Endothelial cell of umbilical vein (primary cell): ENCODE measurements around the gene CAPN5. TPM values are rescaled to one million over a fixed set of nuclear protein-coding genes. Genes with fewer than 3 reads are reported as not detected.

Source experiments
- BruUV-seq: library from RNA; stranded (reverse); fragments of 400-500 nt; replicated peaks from 2 replicates; lab custom pipeline; 2021; lab: Mats Ljungman, UMichigan
- CTCF ChIA-PET: fragments of 300-600, 350-600 bp; sonication (Branson Sonifier 250); formaldehyde crosslinking; loops from one replicate; lab custom pipeline; 2021; ENCODE audit warnings: antibody characterized with exemption, inconsistent platforms; lab: Charles Lee
- POLR2A ChIA-PET: fragments of 300-600, 350-600 bp; sonication (Branson Sonifier 250); formaldehyde crosslinking; loops from one replicate; lab custom pipeline; 2021; ENCODE audit warnings: antibody characterized with exemption, inconsistent platforms; lab: Charles Lee
- DNase-seq: peaks from one replicate; pipeline ENCODE4 v3.0.0-alpha.2; 2011; ENCODE audit warnings: low read depth, low spot score
- FAIRE-seq: peaks from 2 replicates; lab custom pipeline; 2011; peaks lifted over from hg19 to GRCh38; lab: Jason Lieb, UNC
- H2AFZ ChIP-seq: 2 replicates; pipeline ENCODE4 v1.6.0; 2012; ENCODE audit warnings: low read depth, low read length, control low read depth, inconsistent platforms
- H3K27ac ChIP-seq: 2 replicates; pipeline ENCODE4 v1.5.1; 2011; ENCODE audit warnings: low read depth, mild to moderate bottlenecking, control low read depth, low read length, moderate library complexity; ENCODE audit not compliant: insufficient read depth
- H3K27me3 ChIP-seq, 2 experiments: 2 replicates each; pipeline versions ENCODE4 v1.6.0 to v1.6.1; 2011; ENCODE audit warnings: low read length in 2 of 2, mixed read lengths in 1 of 2; ENCODE audit not compliant: control insufficient read depth in 2 of 2, insufficient read depth in 2 of 2
- H3K36me3 ChIP-seq, 2 experiments: 2 replicates in 1 of 2; 3 replicates in 1 of 2; pipeline ENCODE4 v1.5.1; 2011; ENCODE audit warnings: low read length in 2 of 2, mild to moderate bottlenecking in 1 of 2, moderate library complexity in 1 of 2; ENCODE audit not compliant: control insufficient read depth in 2 of 2, insufficient read depth in 2 of 2; ENCODE audit errors: extremely low read depth in 1 of 2
- H3K4me1 ChIP-seq: 3 replicates; pipeline ENCODE4 v1.5.1; 2011; ENCODE audit warnings: mild to moderate bottlenecking, low read length; ENCODE audit not compliant: control insufficient read depth, insufficient read depth; ENCODE audit errors: extremely low read depth
- H3K4me2 ChIP-seq: 2 replicates; pipeline ENCODE4 v1.6.1; 2011; ENCODE audit warnings: low read length, control low read depth, mixed read lengths; ENCODE audit not compliant: insufficient read depth
- H3K4me3 ChIP-seq, 3 experiments: fragments of 200-600 bp in 1 of 3; sonication (generic), shearing (Covaris generic) in 1 of 3; replicated peaks in 1 of 3; 2 replicates each; pipeline ENCODE4 v1.5.1; 2011 to 2016; ENCODE audit warnings: control low read depth in 3 of 3, low read length in 3 of 3, mild to moderate bottlenecking in 2 of 3, inconsistent platforms in 1 of 3, low read depth in 1 of 3, moderate library complexity in 1 of 3; ENCODE audit not compliant: insufficient read depth in 1 of 3
- H3K79me2 ChIP-seq: 2 replicates; pipeline ENCODE4 v1.6.0; 2012; ENCODE audit warnings: low read length, inconsistent platforms; ENCODE audit not compliant: control insufficient read depth, insufficient read depth
- H3K9ac ChIP-seq: replicated peaks from 2 replicates; pipeline ENCODE3; 2011; ENCODE audit warnings: low read length, control low read depth; ENCODE audit not compliant: insufficient read depth; ENCODE audit errors: extremely low read depth
- H3K9me1 ChIP-seq: replicated peaks from 3 replicates; pipeline ENCODE4 v1.6.0; 2011; ENCODE audit warnings: mild to moderate bottlenecking, low read length; ENCODE audit not compliant: control insufficient read depth, insufficient read depth; ENCODE audit errors: extremely low read depth
- H3K9me3 ChIP-seq: replicated peaks from 2 replicates; pipeline ENCODE4 v1.5.1; 2012; ENCODE audit warnings: low read length, inconsistent platforms; ENCODE audit not compliant: control insufficient read depth, insufficient read depth
- H4K20me1 ChIP-seq: replicated peaks from 2 replicates; pipeline ENCODE3; 2011; ENCODE audit warnings: mild to moderate bottlenecking, low read length; ENCODE audit not compliant: control insufficient read depth, insufficient read depth; ENCODE audit errors: extremely low read depth
- EZH2 ChIP-seq: IDR thresholded peaks from 2 replicates; pipeline ENCODE4 v1.6.1; 2012; ENCODE audit warnings: borderline replicate concordance, low read depth, mild to moderate bottlenecking, moderate library complexity, low read length, inconsistent platforms; ENCODE audit not compliant: severe bottlenecking
- FOS ChIP-seq: IDR thresholded peaks from 2 replicates; pipeline ENCODE4 v1.6.1; 2011; ENCODE audit warnings: mild to moderate bottlenecking, low read length, moderate library complexity, borderline replicate concordance; ENCODE audit not compliant: insufficient read depth
- GATA2 ChIP-seq: IDR thresholded peaks from 2 replicates; pipeline ENCODE4 v1.7.0; 2011; ENCODE audit warnings: low read depth, mild to moderate bottlenecking, moderate library complexity, mixed read lengths, low read length; ENCODE audit not compliant: insufficient read length, insufficient read depth
- JUN ChIP-seq: IDR thresholded peaks from 2 replicates; pipeline ENCODE4 v1.6.1; 2011; ENCODE audit warnings: borderline replicate concordance, low read depth; ENCODE audit not compliant: insufficient read length, insufficient read depth
- MYC ChIP-seq: IDR thresholded peaks from one replicate; pipeline ENCODE4 v1.6.1; 2011; ENCODE audit warnings: mild to moderate bottlenecking, low read depth, low read length
- POLR2A ChIP-seq: IDR thresholded peaks from 2 replicates; pipeline ENCODE4 v1.6.1; 2012; ENCODE audit warnings: low read depth, mild to moderate bottlenecking, control low read depth, low read length
- POLR2AphosphoS5 ChIP-seq: IDR thresholded peaks from 2 replicates; pipeline ENCODE4 v1.6.1; 2012; ENCODE audit warnings: low read depth, mild to moderate bottlenecking, control low read depth, low read length, moderate library complexity; ENCODE audit not compliant: insufficient read depth
- dilution Hi-C: fragments of 300-500 bp; cut with MboI; formaldehyde crosslinking; loops from one replicate; pipeline ENCODE4 v1.15.0; 2019; ENCODE audit warnings: low sequenced_read_pairs; ENCODE audit not compliant: extremely low pct_ligation_motif_present
- intact Hi-C: fragments of 100-400 bp; cut with micrococcal nuclease; formaldehyde crosslinking; loops from one replicate; pipeline ENCODE4 v1.10.0; 2022
- polyA plus RNA-seq, 4 experiments: library from polyadenylated mRNA; depleted of rRNA in 3 of 4; stranded (reverse) in 3 of 4; unstranded in 1 of 4; fragments of >200 nt; gene quantifications; 2 replicates each; pipeline versions ENCODE4 v1.2.1 to v1.2.3, GENCODE V29; 2011 to 2012; ENCODE audit warnings: missing spikeins in 1 of 4
- total RNA-seq: library from RNA; stranded (reverse); gene quantifications from 2 replicates; pipeline ENCODE4 v1.2.3, GENCODE V29; 2021
- TF ChIP-seq, protein P1 (sequence below): IDR thresholded peaks from 2 replicates; pipeline ENCODE4 v1.6.1; 2011; ENCODE audit not compliant: insufficient read depth, insufficient read length
- TF ChIP-seq, protein P2 (sequence below), 2 donors: IDR thresholded peaks; 1 replicate in 1 of 2; 2 replicates in 1 of 2; pipeline ENCODE4 v1.5.1; 2011; ENCODE audit warnings: low read length in 2 of 2, mild to moderate bottlenecking in 2 of 2, moderate library complexity in 2 of 2, control low read depth in 1 of 2, inconsistent platforms in 1 of 2, low read depth in 1 of 2; ENCODE audit not compliant: insufficient read depth in 1 of 2; ENCODE audit errors: extremely low read depth in 1 of 2

The CAPN5 gene
- total and polyA plus RNA-seq, 2 donors (not counting 3 experiments of a cell fraction or from before 2014, with no cell fraction given) = 15.0 to 17.0 TPM

DNA sequence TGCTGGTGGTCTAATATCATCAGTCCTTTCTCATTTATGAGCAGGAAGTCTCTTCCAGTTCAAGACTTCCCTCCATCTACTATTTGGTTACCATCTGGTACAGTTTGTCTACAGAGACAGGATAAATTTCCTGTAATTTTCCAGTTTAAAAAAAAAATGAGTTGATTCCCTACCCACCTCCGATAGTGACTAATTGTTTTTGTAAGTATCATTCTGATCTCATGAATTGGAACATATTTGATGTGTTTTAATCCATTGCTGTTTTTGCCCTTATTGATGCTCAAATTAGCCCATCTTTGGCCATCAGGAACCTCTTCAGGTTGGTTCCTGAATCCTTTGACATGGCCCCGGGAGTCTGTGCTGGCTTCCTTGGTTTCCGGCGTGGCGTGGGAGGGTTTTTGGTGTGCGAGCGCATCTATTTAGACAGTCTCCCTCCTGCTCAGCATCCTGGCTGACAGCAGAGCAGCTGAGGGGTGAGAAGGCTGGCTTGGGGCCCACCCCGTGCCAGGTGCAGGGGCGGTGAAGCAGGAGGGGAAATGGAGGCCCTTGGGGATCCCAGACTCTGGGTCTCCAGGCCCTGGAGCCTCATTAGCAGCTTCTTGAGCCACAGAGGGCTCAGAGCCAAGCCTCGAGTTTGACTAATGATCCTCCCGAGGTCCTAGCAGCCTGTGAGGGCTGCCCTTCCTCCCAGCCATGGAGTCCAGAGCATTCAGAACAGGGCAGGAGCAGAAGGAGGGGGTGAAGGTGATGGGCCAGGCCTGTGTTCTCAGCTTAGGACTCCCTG, 42.7 kb downstream of the CAPN5 start:
- FAIRE-seq (no peak), DNase-seq (peak; percentile 12)
- Histone ChIP-seq H3K36me3 (no peaks in the 10 kb centered on the region), H3K79me2 (no peaks in the 10 kb centered on the region), H3K9me1 (no peaks in the 10 kb centered on the region), H3K4me3 (no peak overlapping the region), H3K9ac (no peak overlapping the region), H3K27me3 (no peaks in the 10 kb centered on the region), H3K4me1 (peaks cover 17% of the 10 kb centered on the region), H3K27ac (no peak overlapping the region), H4K20me1 (no peaks in the 10 kb centered on the region), H3K4me2 (no peak overlapping the region), H2AFZ (no peak overlapping the region), H3K9me3 (no peaks in the 10 kb centered on the region)
- no TSS peak for BruUV-seq
- TF ChIP-seq POLR2AphosphoS5 = no peak
- no peak for TF ChIP-seq POLR2A
- TF ChIP-seq FOS = no peak
- no peak for TF ChIP-seq JUN
- TF ChIP-seq EZH2 = no peak
- no peak for TF ChIP-seq MYC
- TF ChIP-seq, protein P1, sequence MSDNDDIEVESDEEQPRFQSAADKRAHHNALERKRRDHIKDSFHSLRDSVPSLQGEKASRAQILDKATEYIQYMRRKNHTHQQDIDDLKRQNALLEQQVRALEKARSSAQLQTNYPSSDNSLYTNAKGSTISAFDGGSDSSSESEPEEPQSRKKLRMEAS = no peak
- TF ChIP-seq, protein P2, sequence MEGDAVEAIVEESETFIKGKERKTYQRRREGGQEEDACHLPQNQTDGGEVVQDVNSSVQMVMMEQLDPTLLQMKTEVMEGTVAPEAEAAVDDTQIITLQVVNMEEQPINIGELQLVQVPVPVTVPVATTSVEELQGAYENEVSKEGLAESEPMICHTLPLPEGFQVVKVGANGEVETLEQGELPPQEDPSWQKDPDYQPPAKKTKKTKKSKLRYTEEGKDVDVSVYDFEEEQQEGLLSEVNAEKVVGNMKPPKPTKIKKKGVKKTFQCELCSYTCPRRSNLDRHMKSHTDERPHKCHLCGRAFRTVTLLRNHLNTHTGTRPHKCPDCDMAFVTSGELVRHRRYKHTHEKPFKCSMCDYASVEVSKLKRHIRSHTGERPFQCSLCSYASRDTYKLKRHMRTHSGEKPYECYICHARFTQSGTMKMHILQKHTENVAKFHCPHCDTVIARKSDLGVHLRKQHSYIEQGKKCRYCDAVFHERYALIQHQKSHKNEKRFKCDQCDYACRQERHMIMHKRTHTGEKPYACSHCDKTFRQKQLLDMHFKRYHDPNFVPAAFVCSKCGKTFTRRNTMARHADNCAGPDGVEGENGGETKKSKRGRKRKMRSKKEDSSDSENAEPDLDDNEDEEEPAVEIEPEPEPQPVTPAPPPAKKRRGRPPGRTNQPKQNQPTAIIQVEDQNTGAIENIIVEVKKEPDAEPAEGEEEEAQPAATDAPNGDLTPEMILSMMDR (IDR thresholded peaks at IDR 0.05; ENCODE audit: extremely low read depth in 1 of 2, insufficient read depth in 1 of 2, low read depth in 1 of 2, low read length in 2 of 2) = no peak
- no peak for TF ChIP-seq GATA2
- intact Hi-C loops = no loop called here
- dilution Hi-C loops = no loop called here
- CTCF ChIA-PET = interaction anchor here (1.2 to 2.4 kb wide), 5 partner anchors 18 to 310 kb away, joined by 3 to 8 read pairs (median 7); no protein-coding TSS in a partner anchor
- POLR2A ChIA-PET = no interaction called here
